ENCODE measurements around the gene NAA15.

The NAA15 gene

GRCh38 chr4:139295942-139296299 lies 5.4 kb upstream of the NAA15 start:
- Histone ChIP-seq H3K27me3 (ENCODE audit: insufficient read depth, poor library complexity, severe bottlenecking) (no peaks in the 10 kb centered on the region), H3K27ac (replicated peaks) (peak overlapping the region; percentile 95), H3K4me3 (replicated peaks; ENCODE audit: insufficient read depth, low read length) (no peak overlapping the region)
- TF ChIP-seq CTCF (IDR thresholded peaks at IDR 0.05; ENCODE audit: insufficient read depth, low read length) (no peak), REST (IDR thresholded peaks at IDR 0.05; ENCODE audit: insufficient replicate concordance, low read depth) (no peak), POLR2AphosphoS5 (IDR thresholded peaks at IDR 0.05; ENCODE audit: low read depth) (no peak), GABPA (IDR thresholded peaks at IDR 0.05; ENCODE audit: low read depth) (no peak), SPI1 (IDR thresholded peaks at IDR 0.05; ENCODE audit: borderline replicate concordance, low read depth) (no peak)
- no peak for DNase-seq (ENCODE audit: low read depth in 1 of 2, low spot score in 1 of 2)

GRCh38 chr4:139297001-139297410 lies 4.3 kb upstream of the NAA15 start:
- Histone ChIP-seq H3K27me3 (ENCODE audit: insufficient read depth, poor library complexity, severe bottlenecking) (no peaks in the 10 kb centered on the region), H3K4me3 (replicated peaks; ENCODE audit: insufficient read depth, low read length) (no peak overlapping the region), H3K27ac (replicated peaks) (no peak overlapping the region)
- TF ChIP-seq GABPA (IDR thresholded peaks at IDR 0.05; ENCODE audit: low read depth) (no peak), POLR2AphosphoS5 (IDR thresholded peaks at IDR 0.05; ENCODE audit: low read depth) (no peak), SPI1 (IDR thresholded peaks at IDR 0.05; ENCODE audit: borderline replicate concordance, low read depth) (no peak), CTCF (IDR thresholded peaks at IDR 0.05; ENCODE audit: insufficient read depth, low read length) (no peak), REST (IDR thresholded peaks at IDR 0.05; ENCODE audit: insufficient replicate concordance, low read depth) (no peak)
- DNase-seq (ENCODE audit: low read depth in 1 of 2, low spot score in 1 of 2): peak in 1 of 2 experiments; percentile 45

- Histone ChIP-seq H3K27ac (replicated peaks) (peak overlapping the region; percentile 96), H3K4me3 (replicated peaks; ENCODE audit: insufficient read depth, low read length) (peak overlapping the region; percentile 52)
- TF ChIP-seq SPI1 (IDR thresholded peaks at IDR 0.05; ENCODE audit: borderline replicate concordance, low read depth) (no peak), REST (IDR thresholded peaks at IDR 0.05; ENCODE audit: insufficient replicate concordance, low read depth) (no peak), GABPA (IDR thresholded peaks at IDR 0.05; ENCODE audit: low read depth) (no peak), POLR2AphosphoS5 (IDR thresholded peaks at IDR 0.05; ENCODE audit: low read depth) (no peak), CTCF (IDR thresholded peaks at IDR 0.05; ENCODE audit: insufficient read depth, low read length) (no peak)
Measured at GRCh38 chr4:139299536-139299935, 1.8 kb upstream of the NAA15 start.

More at GRCh38 chr4:139299536-139299935, 1.8 kb upstream of the NAA15 start:
- DNase-seq (ENCODE audit: low read depth in 1 of 2, low spot score in 1 of 2): no peak
- H3K27me3 ChIP-seq (ENCODE audit: insufficient read depth, poor library complexity, severe bottlenecking): no peaks in the 10 kb centered on the region

All from HL-60 (cell line).